Gastroesophageal sphincter (tissue), 4 donors: ENCODE results near the gene MFAP2. TPM values are rescaled to one million over a fixed set of nuclear protein-coding genes. Genes with fewer than 3 reads are reported as not detected.
"Not testable (repeated sequence)": the region's sequence is repeated elsewhere in the genome, so short reads cannot be mapped to it uniquely, and the experiment has no call there.

Experiments used
- ATAC-seq: fragments of 150-250 bp; one replicate; pipeline ENCODE4 v1.9.1; 2016; ENCODE audit warnings: mild to moderate bottlenecking, moderate library complexity
- H3K27ac ChIP-seq, 4 donors: fragments of 200-600 bp; sonication (generic) in 3 of 4; 1 replicate in 3 of 4; 2 replicates in 1 of 4; pipeline ENCODE4 v1.5.1; 2016 to 2019
- H3K27me3 ChIP-seq: fragments of 200-600 bp; sonication (generic); one replicate; pipeline ENCODE4 v1.5.1; 2019
- H3K36me3 ChIP-seq, 2 donors: fragments of 200-600 bp; sonication (generic); one replicate each; pipeline ENCODE4 v1.5.1; 2019; ENCODE audit warnings: control low read depth in 1 of 2
- H3K4me1 ChIP-seq, 3 donors: fragments of 200-600 bp; sonication (generic); 1 replicate in 2 of 3; 2 replicates in 1 of 3; pipeline ENCODE4 v1.5.1; 2016 to 2019; ENCODE audit warnings: control low read depth in 2 of 3
- H3K4me3 ChIP-seq, 2 donors: fragments of 200-600 bp; sonication (generic); one replicate each; pipeline ENCODE4 v1.5.1; 2019; ENCODE audit warnings: mild to moderate bottlenecking in 1 of 2, moderate library complexity in 1 of 2
- H3K9me3 ChIP-seq, 3 donors: fragments of 200-600 bp; sonication (generic); one replicate each; pipeline ENCODE4 v1.5.1; 2017 to 2019; ENCODE audit warnings: control low read depth in 2 of 3
- CTCF ChIP-seq, 4 experiments: fragments of 200-600 bp in 2 of 4; fragments of 450-650 bp in 2 of 4; sonication (generic) in 1 of 4; IDR thresholded peaks; one replicate each; pipeline ENCODE4 v1.5.1; 2017 to 2019; ENCODE audit warnings: antibody characterized with exemption in 4 of 4, mild to moderate bottlenecking in 2 of 4, moderate library complexity in 2 of 4
- EP300 ChIP-seq: sonication (generic); formaldehyde crosslinking; IDR thresholded peaks from one replicate; pipeline ENCODE4 v1.6.1; 2017; ENCODE audit warnings: antibody characterized with exemption, mild to moderate bottlenecking
- POLR2A ChIP-seq, 2 donors: fragments of 450-650 bp; IDR thresholded peaks; one replicate each; pipeline ENCODE4 v1.6.1; 2017; ENCODE audit warnings: antibody characterized with exemption in 2 of 2, mild to moderate bottlenecking in 2 of 2, moderate library complexity in 1 of 2
- POLR2AphosphoS5 ChIP-seq: sonication (generic); formaldehyde crosslinking; IDR thresholded peaks from one replicate; pipeline ENCODE4 v1.6.1; 2017; ENCODE audit warnings: antibody characterized with exemption
- WGBS, 2 donors: methylation state at CpG; one replicate each; pipeline ENCODE4 v1.1.5; 2018; ENCODE audit warnings: low coverage in 1 of 2; 5-methylcytosine and 5-hydroxymethylcytosine counted together
- total RNA-seq, 4 donors: library from RNA; depleted of rRNA; stranded (reverse); fragments of >200 nt; gene quantifications; one replicate each; pipeline ENCODE4 v1.1.0, GENCODE V29; 2016

MFAP2 gene
- total RNA-seq, 4 donors from 2014 or later: 4.2 to 12.1 (median 7.2) TPM

DNA sequence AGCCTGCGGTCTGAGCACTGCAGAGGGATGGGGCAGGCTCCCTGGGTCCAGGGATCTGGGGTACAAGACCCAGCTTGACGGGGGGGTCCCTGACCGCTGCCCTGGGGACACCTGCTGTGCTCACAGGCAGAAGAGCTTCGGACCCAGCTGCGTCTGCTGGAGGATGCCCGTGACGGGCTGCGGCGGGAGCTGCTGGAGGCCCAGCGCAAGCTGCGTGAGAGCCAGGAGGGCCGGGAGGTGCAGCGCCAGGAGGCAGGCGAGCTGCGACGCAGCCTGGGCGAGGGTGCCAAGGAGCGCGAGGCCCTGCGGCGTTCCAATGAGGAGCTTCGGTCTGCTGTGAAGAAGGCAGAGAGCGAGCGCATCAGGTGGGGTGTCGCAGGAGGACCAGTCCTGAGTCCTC lies 25.2 kb downstream of the MFAP2 start:
- H3K9me3 ChIP-seq: no peaks in the 10 kb centered on the region
- peaks cover 0 to 12% (median 0%) of the 10 kb centered on the region in 3 donors for H3K4me1 ChIP-seq
- no peak for TF ChIP-seq POLR2AphosphoS5
- TF ChIP-seq POLR2A (IDR thresholded peaks at IDR 0.05): no peak
- no peak for TF ChIP-seq CTCF (IDR thresholded peaks at IDR 0.05)
- no peak for TF ChIP-seq EP300
- H3K27me3 ChIP-seq: no peaks in the 10 kb centered on the region
- peaks cover 0 to 65% of the 10 kb centered on the region in 2 donors for H3K36me3 ChIP-seq
- WGBS, 2 donors: 100% methylated on average over 2 of the region's 25 CpGs; no CpG with 5 or more reads in 1 of the 2 donors
- no peak overlapping the region for H3K27ac ChIP-seq
- no peak overlapping the region for H3K4me3 ChIP-seq
- no peak for ATAC-seq

GRCh38 chr1:16954579-16954978 lies 25.8 kb downstream of the MFAP2 start:
- Histone ChIP-seq H3K27me3 (no peaks in the 10 kb centered on the region), H3K9me3 (no peaks in the 10 kb centered on the region), H3K4me1 (peaks cover 0 to 9% (median 0%) of the 10 kb centered on the region in 3 donors), H3K36me3 (peaks cover 0 to 65% of the 10 kb centered on the region in 2 donors), H3K27ac (no peak overlapping the region), H3K4me3 (no peak overlapping the region)
- TF ChIP-seq POLR2A (IDR thresholded peaks at IDR 0.05) (no peak), EP300 (no peak), POLR2AphosphoS5 (no peak), CTCF (IDR thresholded peaks at IDR 0.05) (no peak)
- ATAC-seq: no peak
- WGBS, 2 donors: 80% methylated on average over 2 of the region's 18 CpGs; no CpG with 5 or more reads in 1 of the 2 donors

DNA sequence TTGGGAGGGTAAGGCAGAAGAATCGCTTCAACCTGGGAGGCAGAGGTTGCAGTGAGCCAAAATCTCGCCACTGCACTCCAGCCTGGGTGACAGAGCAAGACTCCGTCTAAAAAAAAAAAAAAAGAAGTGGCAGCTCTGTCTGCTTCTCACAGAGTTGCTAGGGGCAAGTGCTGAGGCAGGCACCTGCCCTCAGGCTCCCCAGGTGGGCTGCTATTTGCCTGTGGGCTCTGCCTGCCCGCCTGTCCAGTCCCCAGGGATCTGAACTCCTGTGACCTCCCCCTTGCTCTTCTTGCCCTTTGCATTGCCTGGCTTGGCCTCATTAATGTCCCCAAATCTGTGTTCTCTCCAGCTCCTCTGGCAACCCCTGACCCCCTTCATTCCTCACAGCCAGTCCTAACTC lies 28.0 kb downstream of the MFAP2 start:
- ATAC-seq, H3K27me3 ChIP-seq, H3K4me3 ChIP-seq, H3K9me3 ChIP-seq, H3K4me1 ChIP-seq, H3K27ac ChIP-seq: not testable (repeated sequence)
- WGBS, 2 donors: 95% methylated on average over 3 of the region's 4 CpGs; no CpG with 5 or more reads in 1 of the 2 donors
- H3K36me3 ChIP-seq: peaks cover 0 to 62% of the 10 kb centered on the region in 2 donors

DNA sequence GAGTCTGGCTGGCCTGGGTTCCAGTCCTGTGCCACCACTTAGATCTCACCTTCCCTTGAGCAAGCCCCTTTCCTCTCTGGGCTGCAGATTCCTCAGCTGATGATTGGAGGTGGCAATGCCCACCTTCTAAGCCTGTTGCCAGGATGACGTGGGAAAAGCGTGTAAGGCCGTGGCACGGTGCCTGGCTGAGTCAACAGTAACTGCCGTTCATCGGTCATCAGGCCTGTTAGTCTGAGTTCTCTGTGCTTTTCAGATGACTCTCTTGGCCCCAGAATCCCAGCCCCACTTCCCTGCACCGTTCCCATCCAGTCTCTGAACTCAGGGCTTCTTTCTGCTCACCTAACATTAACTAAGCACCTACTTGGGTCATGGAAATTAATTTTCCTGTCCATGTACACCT lies 31.4 kb downstream of the MFAP2 start:
- H3K36me3 ChIP-seq: peaks cover 0 to 62% of the 10 kb centered on the region in 2 donors
- WGBS, 2 donors: 20% methylated on average over 5 of the region's 7 CpGs; no CpG with 5 or more reads in 1 of the 2 donors

DNA sequence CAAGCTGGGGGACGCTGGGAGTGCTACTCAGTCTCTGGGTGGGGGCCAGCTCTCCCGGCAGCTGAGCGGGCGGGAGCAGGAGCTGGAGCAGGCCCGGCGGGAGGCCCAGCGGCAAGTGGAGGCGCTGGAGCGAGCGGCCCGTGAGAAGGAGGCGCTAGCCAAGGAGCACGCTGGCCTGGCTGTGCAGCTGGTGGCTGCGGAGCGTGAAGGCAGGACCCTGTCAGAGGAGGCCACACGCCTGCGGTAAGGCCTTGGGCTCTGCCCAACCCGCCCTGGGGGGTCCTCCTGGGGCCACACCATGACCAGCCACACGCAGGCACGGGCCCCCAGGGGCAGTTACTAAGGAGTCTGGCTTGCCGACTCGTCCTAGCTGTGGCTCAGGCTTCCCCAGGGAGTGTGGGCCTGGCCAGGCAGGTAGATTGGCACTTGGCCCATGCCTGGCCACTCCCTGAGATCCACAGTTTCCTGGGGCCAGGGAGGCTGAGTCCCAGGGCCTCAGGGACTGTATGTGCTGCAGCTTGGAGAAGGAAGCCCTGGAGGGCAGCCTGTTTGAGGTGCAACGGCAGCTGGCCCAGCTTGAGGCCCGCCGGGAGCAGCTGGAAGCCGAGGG lies 32.0 kb downstream of the MFAP2 start:
- not testable (repeated sequence) for H3K9me3 ChIP-seq, ATAC-seq, H3K27me3 ChIP-seq, H3K4me1 ChIP-seq, H3K4me3 ChIP-seq, H3K27ac ChIP-seq
- 73 to 86% methylated on average over 3 to 12 of the region's 26 CpGs for WGBS, 2 donors
- peaks cover 0 to 69% of the 10 kb centered on the region in 2 donors for H3K36me3 ChIP-seq

More for the DNA sequence above, 31.4 kb downstream of the MFAP2 start:
- H3K9me3 ChIP-seq, H3K27me3 ChIP-seq, ATAC-seq, H3K4me1 ChIP-seq, H3K4me3 ChIP-seq, H3K27ac ChIP-seq: not testable (repeated sequence)

GRCh38 chr1:16946646-16947045 lies 33.8 kb downstream of the MFAP2 start:
- Histone ChIP-seq H3K9me3 (no peaks in the 10 kb centered on the region), H3K4me1 (peaks cover 0 to 3% (median 0%) of the 10 kb centered on the region in 3 donors), H3K27ac (no peak overlapping the region), H3K27me3 (no peaks in the 10 kb centered on the region), H3K4me3 (no peak overlapping the region), H3K36me3 (peaks cover 0 to 83% of the 10 kb centered on the region in 2 donors)
- 40 to 80% methylated on average over 1 to 7 of the region's 19 CpGs for WGBS, 2 donors
- ATAC-seq: peak; percentile 11
- no peak for TF ChIP-seq CTCF (IDR thresholded peaks at IDR 0.05)
- TF ChIP-seq POLR2AphosphoS5: no peak
- no peak for TF ChIP-seq POLR2A (IDR thresholded peaks at IDR 0.05)
- no peak for TF ChIP-seq EP300

GRCh38 chr1:16946185-16946584 lies 34.2 kb downstream of the MFAP2 start:
- not testable (repeated sequence) for H3K4me3 ChIP-seq, H3K4me1 ChIP-seq, H3K27ac ChIP-seq, H3K27me3 ChIP-seq, H3K9me3 ChIP-seq
- WGBS, 2 donors: 84 to 100% methylated on average over 1 to 4 of the region's 13 CpGs
- H3K36me3 ChIP-seq: peaks cover 0 to 86% of the 10 kb centered on the region in 2 donors
- peak; percentile 6 for ATAC-seq

DNA sequence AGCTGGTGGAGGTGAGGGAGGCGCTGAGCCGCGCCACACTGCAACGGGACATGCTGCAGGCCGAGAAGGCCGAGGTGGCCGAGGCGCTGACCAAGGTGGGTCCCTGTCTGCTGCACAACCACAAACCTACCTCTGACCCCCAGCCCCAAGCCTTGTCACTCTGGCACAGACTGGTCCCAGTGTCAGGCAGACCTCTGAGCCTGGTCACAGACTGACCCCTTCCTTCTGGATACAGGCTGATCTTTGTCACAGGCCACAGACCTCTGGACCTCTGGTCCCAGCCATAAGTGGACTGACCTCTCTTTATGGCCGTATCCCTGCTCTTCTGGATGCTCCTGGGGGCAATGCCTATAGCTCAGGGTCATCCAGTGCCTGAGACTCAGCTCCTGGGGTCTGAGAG lies 34.9 kb downstream of the MFAP2 start:
- not testable (repeated sequence) for H3K27me3 ChIP-seq, H3K27ac ChIP-seq, H3K4me3 ChIP-seq, H3K9me3 ChIP-seq, H3K4me1 ChIP-seq
- ATAC-seq: peak; percentile 40
- peaks cover 0 to 86% of the 10 kb centered on the region in 2 donors for H3K36me3 ChIP-seq
- 80% methylated on average over 1 of the region's 9 CpGs; no CpG with 5 or more reads in 1 of the 2 donors for WGBS, 2 donors
